ENCODE data around the gene ZBTB1.
A peak's percentile ranks its signal among the peaks of the same experiment; 100 is the strongest.

ZBTB1 gene

GRCh38 chr14:64502887-64503433 lies 1.6 kb upstream of the ZBTB1 start:
- ChIA-PET CTCF (interaction anchor here (0.7 to 3.5 kb wide), 7 partner anchors 8 to 159 kb away, joined by 3 to 24 read pairs (median 6); no protein-coding TSS in a partner anchor), POLR2A (no interaction called here)
- TF ChIP-seq, protein P1, sequence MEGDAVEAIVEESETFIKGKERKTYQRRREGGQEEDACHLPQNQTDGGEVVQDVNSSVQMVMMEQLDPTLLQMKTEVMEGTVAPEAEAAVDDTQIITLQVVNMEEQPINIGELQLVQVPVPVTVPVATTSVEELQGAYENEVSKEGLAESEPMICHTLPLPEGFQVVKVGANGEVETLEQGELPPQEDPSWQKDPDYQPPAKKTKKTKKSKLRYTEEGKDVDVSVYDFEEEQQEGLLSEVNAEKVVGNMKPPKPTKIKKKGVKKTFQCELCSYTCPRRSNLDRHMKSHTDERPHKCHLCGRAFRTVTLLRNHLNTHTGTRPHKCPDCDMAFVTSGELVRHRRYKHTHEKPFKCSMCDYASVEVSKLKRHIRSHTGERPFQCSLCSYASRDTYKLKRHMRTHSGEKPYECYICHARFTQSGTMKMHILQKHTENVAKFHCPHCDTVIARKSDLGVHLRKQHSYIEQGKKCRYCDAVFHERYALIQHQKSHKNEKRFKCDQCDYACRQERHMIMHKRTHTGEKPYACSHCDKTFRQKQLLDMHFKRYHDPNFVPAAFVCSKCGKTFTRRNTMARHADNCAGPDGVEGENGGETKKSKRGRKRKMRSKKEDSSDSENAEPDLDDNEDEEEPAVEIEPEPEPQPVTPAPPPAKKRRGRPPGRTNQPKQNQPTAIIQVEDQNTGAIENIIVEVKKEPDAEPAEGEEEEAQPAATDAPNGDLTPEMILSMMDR (IDR thresholded peaks at IDR 0.05; ENCODE audit: control extremely low read depth, extremely low read depth, low read depth, missing control alignments), result no peak
- no peak for DNase-seq (ENCODE audit: extremely low spot score)

- ChIA-PET POLR2A (interaction anchor here (0.6 to 1.2 kb wide), 3 partner anchors 12 to 566 kb away, joined by 3 to 5 read pairs (median 4); partner anchors contain the start of gene MTHFD1), CTCF (interaction anchor here (1.5 to 3.5 kb wide), 6 partner anchors 7 to 159 kb away, joined by 5 to 24 read pairs (median 6); no protein-coding TSS in a partner anchor)
- DNase-seq (ENCODE audit: extremely low spot score), result peak; percentile 87
- TF ChIP-seq, protein P1 (IDR thresholded peaks at IDR 0.05; ENCODE audit: control extremely low read depth, extremely low read depth, low read depth, missing control alignments), result no peak
Observed at GRCh38 chr14:64503434-64504309, 898 bp upstream of the ZBTB1 start, which contains the start of gene ZBTB25. TSS of gene ZBTB25 (minus strand) at chr14:64503838. CDS start at chr14:64490533, 13,305 bp downstream.

DNA sequence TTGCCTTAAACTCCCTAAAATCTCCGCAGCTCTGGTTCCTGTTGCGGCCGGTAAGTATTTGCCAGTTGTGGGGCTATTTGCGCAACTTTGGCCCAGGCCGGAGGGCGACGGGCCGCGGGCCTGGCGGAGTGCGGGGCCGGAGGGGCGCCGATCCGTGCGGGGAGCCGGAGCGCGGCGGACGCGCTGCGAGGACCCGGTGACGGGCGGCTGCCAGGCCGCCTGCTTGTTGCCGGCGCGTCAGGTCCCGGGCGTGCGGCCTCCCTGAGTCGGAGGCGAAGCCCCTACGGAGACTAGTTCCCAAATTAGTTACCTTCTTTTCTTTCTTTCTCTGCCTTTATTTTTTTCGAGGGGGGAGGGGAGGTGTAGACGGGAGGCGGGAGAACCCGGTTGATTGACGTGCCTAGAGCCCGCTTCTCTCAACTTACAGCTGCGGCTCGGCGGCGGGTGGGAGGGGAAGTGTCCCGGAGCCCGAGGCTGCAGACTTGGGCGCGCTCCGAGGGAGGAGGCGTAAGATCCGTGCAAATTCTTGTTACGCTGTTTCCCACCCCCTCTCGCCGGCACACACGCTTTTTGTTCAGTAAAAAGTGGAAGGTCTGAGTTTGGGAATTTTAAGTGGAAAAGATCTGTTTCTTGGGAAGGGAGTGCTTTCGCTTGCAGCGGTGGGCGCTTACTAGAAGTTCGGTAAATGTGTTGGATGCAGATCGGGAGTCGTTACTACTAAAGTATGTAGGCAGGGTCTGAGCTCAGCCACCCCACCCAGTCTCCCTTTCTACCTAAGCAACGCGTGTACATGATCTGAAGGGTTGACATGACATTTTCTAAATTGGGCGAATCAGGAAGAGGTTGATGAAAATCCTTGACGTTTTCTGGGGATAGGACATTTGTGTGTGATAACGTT lies 576 bp downstream of the ZBTB1 start:
- CTCF ChIA-PET, result interaction anchor here (0.9 to 1.6 kb wide), 4 partner anchors 14 to 75 kb away, joined by 3 to 5 read pairs (median 4); no protein-coding TSS in a partner anchor
- TF ChIP-seq, protein P1 (IDR thresholded peaks at IDR 0.05; ENCODE audit: control extremely low read depth, extremely low read depth, low read depth, missing control alignments), result no peak
- POLR2A ChIA-PET, result interaction anchor here (0.8 to 1.2 kb wide), 3 partner anchors 11 to 117 kb away, joined by 3 to 5 read pairs (median 4); partner anchors contain the start of gene MTHFD1
- peak; percentile 84 for DNase-seq (ENCODE audit: extremely low spot score)

DNA sequence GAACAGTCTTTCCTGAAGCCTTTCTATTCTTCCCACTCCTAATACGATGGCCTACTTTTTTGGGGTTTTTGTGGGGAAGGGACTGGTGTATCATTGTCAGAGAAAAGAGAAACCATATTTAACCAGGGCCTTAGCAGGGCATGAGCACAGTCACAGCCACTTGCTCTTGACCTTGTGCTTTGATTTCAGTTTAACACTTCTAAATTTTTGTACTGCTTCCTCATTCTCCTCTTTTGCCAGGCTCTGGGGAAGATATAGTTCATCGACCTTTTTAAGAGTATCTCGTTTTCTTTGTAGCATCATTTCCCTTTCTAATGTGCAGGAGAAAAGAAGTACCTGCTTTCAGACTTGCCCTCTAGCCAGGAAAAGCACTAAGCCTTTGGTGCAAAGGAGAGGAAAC lies 2.2 kb downstream of the ZBTB1 start:
- no peak for DNase-seq (ENCODE audit: extremely low spot score)
- POLR2A ChIA-PET, result no interaction called here
- CTCF ChIA-PET, result interaction anchor here (1.6 kb wide), 1 partner anchor 62 kb away, joined by 5 read pairs; no protein-coding TSS in a partner anchor
- TF ChIP-seq, protein P1 (IDR thresholded peaks at IDR 0.05; ENCODE audit: control extremely low read depth, extremely low read depth, low read depth, missing control alignments), result no peak

DNA sequence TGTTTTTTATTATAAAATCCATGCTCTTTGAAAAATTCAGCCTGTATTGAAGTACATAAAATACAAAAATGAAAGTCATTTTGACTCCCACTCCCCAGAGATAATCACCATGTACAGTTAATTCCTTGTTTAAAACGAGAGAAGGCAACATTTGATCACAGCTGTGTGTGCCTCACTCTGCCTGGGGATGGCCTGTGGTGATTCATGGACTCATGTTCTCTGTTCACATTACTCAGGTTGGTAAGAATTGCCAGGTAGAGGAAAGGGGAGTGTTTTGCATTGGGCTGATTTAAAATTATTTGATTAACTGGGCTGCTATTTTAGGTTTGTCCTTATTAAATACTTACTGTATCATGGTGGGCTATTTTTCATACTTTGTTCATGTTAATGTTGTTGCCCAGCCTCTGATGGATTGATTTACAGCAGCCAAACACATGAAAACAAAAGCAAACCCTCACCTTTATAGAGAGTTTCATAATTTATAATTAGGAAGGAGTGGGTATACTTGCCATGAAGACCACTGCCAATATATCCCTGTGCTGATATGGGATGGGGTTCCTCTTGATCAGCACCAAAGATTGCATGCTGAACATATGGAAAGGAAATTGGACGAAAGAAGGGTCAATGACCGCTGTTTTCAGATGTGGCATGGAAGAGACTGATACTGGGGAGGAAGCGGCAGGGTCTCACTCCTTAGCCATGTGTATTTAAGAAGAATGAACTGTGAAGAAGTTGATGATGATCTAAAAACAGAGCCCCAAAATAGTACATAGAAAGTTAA lies 3.0 kb downstream of the ZBTB1 start:
- TF ChIP-seq, protein P1 (IDR thresholded peaks at IDR 0.05; ENCODE audit: control extremely low read depth, extremely low read depth, low read depth, missing control alignments), result no peak
- ChIA-PET POLR2A (interaction anchor here (0.7 kb wide), 1 partner anchor 33 kb away, joined by 3 read pairs; the partner anchor contains the start of gene HSPA2), CTCF (interaction anchor here (0.9 to 6.3 kb wide), 6 partner anchors 16 to 164 kb away, joined by 3 to 56 read pairs (median 15); no protein-coding TSS in a partner anchor)
- DNase-seq (ENCODE audit: extremely low spot score), result no peak
